SH-SY5Y (cell line): ENCODE measurements around the gene SPTBN4.

ENCODE experiments used
- GATA2 ChIP-seq: IDR thresholded peaks from 2 replicates; pipeline ENCODE4 v1.6.1; 2011; ENCODE audit warnings: mild to moderate bottlenecking, low read depth, low read length
- GATA3 ChIP-seq: IDR thresholded peaks from 2 replicates; pipeline ENCODE4 v1.6.1; 2011; ENCODE audit warnings: low read depth, mild to moderate bottlenecking, low read length, moderate library complexity

- TF ChIP-seq GATA2 = no peak
- no peak for TF ChIP-seq GATA3
Observed at GRCh38 chr19:40619333-40620160, 152.7 kb downstream of the SPTBN4 start.
